Astrocyte (in vitro differentiated cells and primary cell): Measurements from ENCODE around the gene LRRC10.
A peak's percentile ranks its signal among the peaks of the same experiment; 100 is the strongest.

Experiments used
- EZH2 ChIP-seq: IDR thresholded peaks from 2 replicates; pipeline ENCODE4 v1.6.1; 2012; ENCODE audit warnings: mild to moderate bottlenecking, low read length, inconsistent platforms; ENCODE audit not compliant: insufficient read depth
- TF ChIP-seq, protein P1 (sequence below): IDR thresholded peaks from 2 replicates; pipeline ENCODE4 v1.5.1; 2011; ENCODE audit warnings: low read depth, mild to moderate bottlenecking, inconsistent platforms, low read length, moderate library complexity; ENCODE audit not compliant: insufficient read depth

GRCh38 chr12:69639400-69640016 lies 28.8 kb upstream of the LRRC10 start:
- no peak for TF ChIP-seq EZH2
- TF ChIP-seq, protein P1, sequence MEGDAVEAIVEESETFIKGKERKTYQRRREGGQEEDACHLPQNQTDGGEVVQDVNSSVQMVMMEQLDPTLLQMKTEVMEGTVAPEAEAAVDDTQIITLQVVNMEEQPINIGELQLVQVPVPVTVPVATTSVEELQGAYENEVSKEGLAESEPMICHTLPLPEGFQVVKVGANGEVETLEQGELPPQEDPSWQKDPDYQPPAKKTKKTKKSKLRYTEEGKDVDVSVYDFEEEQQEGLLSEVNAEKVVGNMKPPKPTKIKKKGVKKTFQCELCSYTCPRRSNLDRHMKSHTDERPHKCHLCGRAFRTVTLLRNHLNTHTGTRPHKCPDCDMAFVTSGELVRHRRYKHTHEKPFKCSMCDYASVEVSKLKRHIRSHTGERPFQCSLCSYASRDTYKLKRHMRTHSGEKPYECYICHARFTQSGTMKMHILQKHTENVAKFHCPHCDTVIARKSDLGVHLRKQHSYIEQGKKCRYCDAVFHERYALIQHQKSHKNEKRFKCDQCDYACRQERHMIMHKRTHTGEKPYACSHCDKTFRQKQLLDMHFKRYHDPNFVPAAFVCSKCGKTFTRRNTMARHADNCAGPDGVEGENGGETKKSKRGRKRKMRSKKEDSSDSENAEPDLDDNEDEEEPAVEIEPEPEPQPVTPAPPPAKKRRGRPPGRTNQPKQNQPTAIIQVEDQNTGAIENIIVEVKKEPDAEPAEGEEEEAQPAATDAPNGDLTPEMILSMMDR: peak; percentile 93
